Activated gamma-delta T cell treated with anti-CD3 and anti-CD28 coated beads, Interleukin-2, amount 50 U/mL, for 16 hours (primary cell): ENCODE data around the gene ARHGAP25.

Source experiments
- DNase-seq: peaks from one replicate; pipeline ENCODE4 v3.0.0-alpha.2; 2020; ENCODE audit warnings: low read depth

ARHGAP25 gene

GRCh38 chr2:68744366-68744912, 9.8 kb downstream of the ARHGAP25 start:
- no peak for DNase-seq

GRCh38 chr2:68745006-68745405, 10.4 kb downstream of the ARHGAP25 start:
- DNase-seq, result no peak

- no peak for DNase-seq
These were observed 11.8 kb downstream of the ARHGAP25 start for GRCh38 chr2:68746408-68746807.

DNA sequence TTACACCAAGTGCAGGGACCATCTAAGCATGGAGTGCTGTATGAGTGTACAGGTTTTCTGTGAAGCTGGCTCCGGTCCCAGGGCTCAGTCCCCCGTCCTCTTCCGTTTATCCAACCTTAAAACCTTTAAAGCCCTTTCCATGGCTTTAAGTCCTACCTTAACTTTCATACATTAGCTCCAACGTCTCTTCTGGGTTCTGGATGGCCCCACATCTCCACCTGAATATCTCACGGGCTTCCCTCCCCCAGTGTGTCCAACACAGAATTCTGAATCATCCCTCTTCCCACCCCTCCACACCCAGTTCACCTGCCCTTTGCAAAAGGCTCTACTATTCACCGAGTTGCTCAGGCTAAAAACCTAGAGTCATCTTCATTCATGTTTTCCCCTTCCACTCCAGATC, 12.8 kb downstream of the ARHGAP25 start:
- DNase-seq, result no peak

- DNase-seq, result no peak
These were observed 13.3 kb downstream of the ARHGAP25 start for GRCh38 chr2:68747900-68748299.

- no peak for DNase-seq
These were observed 14.0 kb downstream of the ARHGAP25 start for GRCh38 chr2:68748568-68748967.

DNA sequence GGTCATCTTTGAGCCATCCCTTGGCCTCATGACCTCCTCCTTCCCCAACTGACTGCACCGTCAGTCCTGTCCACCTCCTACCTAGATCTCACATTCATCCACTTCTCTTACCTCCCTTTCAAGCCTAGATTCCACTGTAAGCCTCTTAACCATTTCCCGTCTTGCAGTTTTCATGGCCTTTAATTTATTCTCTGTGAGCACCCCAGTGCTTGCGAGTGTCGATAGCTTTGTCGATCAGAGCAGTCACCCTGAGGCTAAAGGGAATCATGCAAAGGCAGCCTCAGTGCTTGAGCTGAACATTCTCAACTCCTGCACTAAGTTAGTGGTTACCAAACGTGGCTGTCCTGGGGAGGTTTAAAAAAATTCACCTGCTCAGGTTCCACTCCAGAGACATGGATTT, 14.7 kb downstream of the ARHGAP25 start:
- no peak for DNase-seq

DNA sequence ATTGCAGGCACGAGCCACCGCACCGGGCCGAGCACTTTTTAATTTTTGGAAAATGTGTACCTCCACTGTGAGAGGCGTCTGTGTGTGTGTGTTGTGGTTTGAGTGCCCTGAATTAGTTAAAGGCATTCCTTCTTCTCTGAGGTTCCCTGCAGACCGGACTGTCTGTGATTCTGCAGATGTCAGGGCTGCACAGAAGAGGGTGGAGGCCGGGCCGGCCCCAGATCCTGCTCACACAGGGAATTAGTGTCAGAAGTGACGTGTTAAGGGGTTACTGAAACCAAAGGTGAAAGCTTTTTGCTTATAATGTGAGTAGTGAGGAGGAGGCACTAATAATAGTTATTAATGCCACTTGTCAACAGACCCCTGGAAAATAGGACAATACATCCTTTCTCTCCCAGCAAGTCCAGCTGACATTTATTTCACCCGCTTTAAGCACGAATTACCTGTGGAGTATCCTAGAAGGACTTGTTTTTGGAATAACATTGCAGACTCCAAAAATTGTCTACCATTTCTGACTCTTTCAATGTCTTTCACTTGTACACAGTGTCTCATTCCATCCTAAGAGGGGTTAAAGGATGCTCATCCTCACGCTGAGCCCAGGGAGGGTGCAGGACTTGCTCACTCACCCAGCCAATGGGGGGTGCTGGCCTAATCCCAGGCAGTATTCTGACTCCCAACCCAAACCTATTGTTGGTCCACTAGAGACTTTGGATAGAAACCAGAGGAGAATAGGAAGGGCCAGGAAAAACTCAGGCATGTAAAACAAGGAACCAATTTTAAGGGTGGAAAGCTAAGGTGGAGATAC, 16.2 kb downstream of the ARHGAP25 start:
- no peak for DNase-seq

GRCh38 chr2:68751397-68752339, 17.1 kb downstream of the ARHGAP25 start:
- DNase-seq, result peak; percentile 85

DNA sequence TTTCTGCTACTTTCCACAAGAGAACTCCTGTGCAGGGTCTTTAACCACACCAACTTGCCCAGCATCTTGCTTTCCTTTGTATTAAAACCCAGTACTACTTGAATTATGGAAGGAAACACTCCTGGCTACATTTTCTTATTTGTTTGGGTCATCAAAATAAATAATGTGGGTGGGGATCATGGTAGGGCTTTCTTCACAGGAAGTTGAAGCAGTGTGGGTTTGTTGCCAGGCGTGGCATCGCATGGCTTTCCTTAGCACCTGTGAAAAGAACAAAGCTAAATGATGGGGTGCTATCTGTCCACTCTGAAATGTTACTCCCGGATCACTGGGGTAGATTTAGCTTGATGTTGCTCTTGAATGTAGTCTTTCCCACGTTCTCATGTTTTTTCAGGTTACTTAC, 18.7 kb downstream of the ARHGAP25 start:
- no peak for DNase-seq

- DNase-seq, result no peak
These were observed 20.5 kb downstream of the ARHGAP25 start for GRCh38 chr2:68755071-68755470.

DNA sequence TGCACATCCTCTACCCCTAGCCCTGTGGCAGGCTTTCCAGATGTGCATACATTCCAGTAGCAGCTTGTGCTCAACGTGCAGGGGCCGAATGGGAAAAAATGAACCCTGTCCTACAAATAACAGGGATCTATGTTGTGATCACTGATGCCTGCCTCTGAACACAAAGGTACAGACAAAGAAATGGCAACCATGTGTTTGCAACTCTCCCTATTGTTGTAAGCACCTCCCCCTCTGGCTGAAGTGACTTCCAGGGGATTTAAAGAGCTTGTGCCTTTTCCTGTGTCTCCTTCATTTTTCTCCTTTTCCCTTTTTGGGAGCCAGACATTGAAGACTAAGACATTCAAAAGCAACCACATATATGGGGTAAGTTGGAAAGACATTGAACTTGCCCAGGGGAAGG, 21.6 kb downstream of the ARHGAP25 start:
- DNase-seq, result no peak

GRCh38 chr2:68757081-68757480, 22.5 kb downstream of the ARHGAP25 start:
- DNase-seq, result no peak

DNA sequence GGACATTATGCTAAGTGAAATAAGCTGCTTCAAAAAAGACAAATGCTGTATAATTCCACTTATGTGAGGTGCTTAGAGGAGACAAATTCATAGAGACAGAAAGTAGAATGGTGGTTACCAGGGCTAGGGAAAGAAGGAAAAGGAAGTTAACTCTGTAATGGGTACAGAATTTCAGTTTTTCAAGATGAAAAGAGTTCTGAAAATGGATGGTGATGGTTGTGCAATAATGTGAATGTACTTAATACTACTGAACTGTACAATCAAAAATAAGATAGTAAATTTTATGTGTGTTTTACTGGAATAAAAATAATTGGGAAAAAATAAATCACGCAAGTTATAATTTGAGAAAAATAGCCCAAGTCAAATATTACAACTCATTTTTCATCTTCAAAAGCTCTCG, 27.5 kb downstream of the ARHGAP25 start:
- no peak for DNase-seq

GRCh38 chr2:68762665-68763064, 28.1 kb downstream of the ARHGAP25 start:
- DNase-seq, result no peak

GRCh38 chr2:68764041-68764805, 29.6 kb downstream of the ARHGAP25 start:
- no peak for DNase-seq

GRCh38 chr2:68764806-68765311, 30.2 kb downstream of the ARHGAP25 start:
- no peak for DNase-seq

DNA sequence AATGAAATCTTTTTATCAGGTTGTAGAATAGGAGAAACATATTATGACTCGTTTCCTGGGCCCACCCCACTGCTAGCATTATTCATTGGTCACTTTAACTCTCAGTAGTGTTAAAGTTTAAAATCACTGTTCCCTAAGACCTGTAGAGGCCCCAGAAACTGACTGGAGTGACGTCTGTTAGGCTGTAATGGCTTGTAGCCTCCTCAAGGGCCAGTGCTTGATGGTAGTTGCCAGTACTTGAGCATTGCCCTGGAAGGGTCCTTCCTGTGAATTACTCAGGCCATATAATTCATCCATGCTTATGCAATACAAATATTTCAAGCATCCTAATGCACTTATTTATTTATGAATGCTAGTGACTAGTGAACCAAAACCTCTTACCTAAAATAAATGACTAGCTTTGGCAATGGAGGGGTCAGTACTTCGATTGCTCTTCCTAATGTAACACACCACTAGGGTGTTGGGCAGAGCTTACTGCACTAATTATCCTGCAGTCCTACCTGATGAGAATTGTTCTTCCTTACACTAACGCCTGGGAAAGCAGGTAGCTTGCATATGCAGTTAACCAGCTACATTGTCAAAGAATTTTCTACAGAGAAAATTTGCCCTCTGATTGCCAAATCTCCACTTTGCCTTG, 31.2 kb downstream of the ARHGAP25 start:
- no peak for DNase-seq

DNA sequence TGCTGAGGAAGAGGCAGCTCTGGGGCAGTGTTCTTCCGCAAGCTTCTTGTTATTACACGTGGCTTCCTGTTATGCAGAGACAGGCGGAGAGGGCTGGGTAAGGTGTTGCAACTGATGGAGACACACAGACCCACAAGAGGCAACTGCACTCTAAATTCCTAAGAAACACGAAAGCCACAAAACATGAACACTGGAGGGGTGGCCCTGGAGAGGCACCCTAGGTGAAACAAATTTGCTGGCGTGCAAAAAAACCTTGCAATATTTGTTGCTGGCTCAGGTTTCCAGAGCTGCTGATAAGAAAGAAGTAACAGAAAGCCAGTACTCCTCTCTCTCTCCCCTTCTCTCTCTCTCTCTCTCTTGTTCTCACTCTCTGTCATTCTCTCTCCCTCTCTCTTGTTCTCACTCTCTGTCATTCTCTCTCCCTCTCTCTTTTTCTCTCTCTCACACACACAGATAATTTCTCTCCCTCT, 31.8 kb downstream of the ARHGAP25 start:
- DNase-seq, result peak; percentile 53

DNA sequence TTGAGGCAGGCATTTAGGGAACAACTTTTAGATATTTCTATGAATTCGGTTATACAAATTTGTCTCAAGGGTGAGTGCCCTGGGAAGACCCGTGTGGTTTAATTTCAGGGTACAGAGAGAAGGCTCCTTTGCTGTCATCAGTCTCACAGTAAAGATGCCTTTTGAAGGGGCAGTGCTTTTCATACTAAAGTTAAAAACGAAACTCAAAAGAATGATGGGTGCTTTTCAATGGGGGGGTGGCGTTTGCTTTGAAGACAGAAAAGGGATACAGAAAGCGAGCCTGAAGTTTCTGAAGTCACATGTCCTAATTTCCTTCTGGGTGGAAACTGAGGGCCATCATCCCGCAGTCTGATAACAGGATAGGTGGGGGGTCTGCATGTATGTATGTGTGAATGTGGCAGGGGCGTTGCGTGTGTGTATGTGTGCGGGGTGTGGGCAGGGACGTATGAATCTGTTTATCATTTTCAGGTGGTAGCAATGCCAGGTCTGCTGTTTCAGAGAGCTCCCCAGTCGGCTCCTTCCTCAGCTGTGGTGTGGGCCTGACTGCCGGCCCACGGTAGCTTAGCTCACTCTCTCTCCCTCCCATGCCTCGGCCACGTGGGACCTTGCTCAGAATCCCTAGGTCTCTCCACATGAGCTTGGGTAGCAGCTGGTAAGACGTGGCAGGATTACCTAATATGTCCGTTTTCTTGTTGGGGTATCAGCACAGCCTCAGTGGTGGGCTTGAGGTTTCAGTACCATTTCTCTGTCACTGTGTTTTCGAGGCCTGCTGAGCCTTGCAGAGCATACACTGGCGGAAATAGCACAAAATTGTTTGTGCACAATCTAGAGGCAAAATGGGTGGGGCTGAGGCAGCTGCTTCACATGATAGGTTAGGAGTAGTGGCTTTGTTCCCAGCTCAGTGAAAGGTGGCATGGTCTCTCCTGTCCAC, 32.7 kb downstream of the ARHGAP25 start:
- DNase-seq, result no peak
